Measurements from ENCODE around the gene LYZL1.
"Not testable (repeated sequence)": the region's sequence is repeated elsewhere in the genome, so short reads cannot be mapped to it uniquely, and the experiment has no call there.

LYZL1 gene

GRCh38 chr10:29288906-29289305 lies at the start of gene LYZL1:
Gene LYZL1 (plus strand): TSS chr10:29289070. CDS start chr10:29291868, 2,798 bp downstream.
- not testable (repeated sequence) for DNase-seq (ENCODE audit: low spot score)

GRCh38 chr10:29239569-29240472 lies 49.0 kb upstream of the LYZL1 start:
- DNase-seq (ENCODE audit: low spot score): peak; percentile 34
- peak; percentile 29 for TF ChIP-seq CTCF (IDR thresholded peaks at IDR 0.05; ENCODE audit: extremely low read depth, missing control alignments)

GRCh38 chr10:29240986-29241660 lies 47.7 kb upstream of the LYZL1 start:
- no peak for TF ChIP-seq CTCF (IDR thresholded peaks at IDR 0.05; ENCODE audit: extremely low read depth, missing control alignments)
- no peak for DNase-seq (ENCODE audit: low spot score)

- no peak for DNase-seq (ENCODE audit: low spot score)
- no peak for TF ChIP-seq CTCF (IDR thresholded peaks at IDR 0.05; ENCODE audit: extremely low read depth, missing control alignments)
Observed at GRCh38 chr10:29241925-29242324, 46.9 kb upstream of the LYZL1 start.

- TF ChIP-seq CTCF (IDR thresholded peaks at IDR 0.05; ENCODE audit: extremely low read depth, missing control alignments): no peak
Observed at GRCh38 chr10:29243066-29243465, 45.8 kb upstream of the LYZL1 start.

GRCh38 chr10:29243750-29244149 lies 45.1 kb upstream of the LYZL1 start:
- peak; percentile 10 for TF ChIP-seq CTCF (IDR thresholded peaks at IDR 0.05; ENCODE audit: extremely low read depth, missing control alignments)
- no peak for DNase-seq (ENCODE audit: low spot score)

More at GRCh38 chr10:29243066-29243465, 45.8 kb upstream of the LYZL1 start:
- no peak for DNase-seq (ENCODE audit: low spot score)

- no peak for TF ChIP-seq CTCF (IDR thresholded peaks at IDR 0.05; ENCODE audit: extremely low read depth, missing control alignments)
- DNase-seq (ENCODE audit: low spot score): no peak
Observed at GRCh38 chr10:29244978-29245377, 43.9 kb upstream of the LYZL1 start.
